Immature natural killer cell (primary cell): ENCODE data around the gene BLOC1S6. TPM values are rescaled to one million over a fixed set of nuclear protein-coding genes. Genes with fewer than 3 reads are reported as not detected.
A peak's percentile ranks its signal among the peaks of the same experiment; 100 is the strongest.

Source experiments
- DNase-seq, 3 donors: peaks; one replicate each; pipeline ENCODE4 v3.0.0; 2022; ENCODE audit warnings: mixed read lengths in 1 of 3
- H3K27ac Mint-ChIP-seq, 6 donors: one replicate each; pipeline ENCODE4 v1.8.0; 2020; ENCODE audit warnings: mixed read lengths in 6 of 6, mild to moderate bottlenecking in 5 of 6, inconsistent platforms in 4 of 6, moderate library complexity in 3 of 6
- H3K27me3 Mint-ChIP-seq, 3 donors: one replicate each; pipeline ENCODE4 v1.8.0; 2020 to 2021; ENCODE audit warnings: low read depth in 3 of 3, mild to moderate bottlenecking in 3 of 3, mixed read lengths in 3 of 3, moderate library complexity in 3 of 3, inconsistent platforms in 1 of 3
- H3K36me3 Mint-ChIP-seq, 3 donors: one replicate each; pipeline ENCODE4 v1.8.0; 2020; ENCODE audit warnings: mixed read lengths in 3 of 3, inconsistent platforms in 2 of 3, mild to moderate bottlenecking in 2 of 3
- H3K4me1 Mint-ChIP-seq, 2 donors: one replicate each; pipeline ENCODE4 v1.8.0; 2020; ENCODE audit warnings: inconsistent platforms in 2 of 2, mild to moderate bottlenecking in 2 of 2, mixed read lengths in 2 of 2, moderate library complexity in 1 of 2
- H3K4me3 Mint-ChIP-seq, 5 donors: one replicate each; pipeline ENCODE4 v1.8.0; 2020; ENCODE audit warnings: mild to moderate bottlenecking in 5 of 5, mixed read lengths in 5 of 5, inconsistent platforms in 3 of 5, moderate library complexity in 3 of 5
- H3K9me3 Mint-ChIP-seq, 6 donors: one replicate each; pipeline ENCODE4 v1.8.0; 2020; ENCODE audit warnings: mild to moderate bottlenecking in 6 of 6, mixed read lengths in 6 of 6, inconsistent platforms in 4 of 6, moderate library complexity in 3 of 6
- polyA plus RNA-seq, 3 donors: library from polyadenylated mRNA; unstranded; fragments of 300-500 nt; fragmentation: Illumina TruSeq; gene quantifications; one replicate each; pipeline ENCODE4 v1.2.3, GENCODE V29; 2021

The BLOC1S6 gene
- polyA plus RNA-seq, 3 donors from 2014 or later = 45.0 to 57.1 (median 52.1) TPM

DNA sequence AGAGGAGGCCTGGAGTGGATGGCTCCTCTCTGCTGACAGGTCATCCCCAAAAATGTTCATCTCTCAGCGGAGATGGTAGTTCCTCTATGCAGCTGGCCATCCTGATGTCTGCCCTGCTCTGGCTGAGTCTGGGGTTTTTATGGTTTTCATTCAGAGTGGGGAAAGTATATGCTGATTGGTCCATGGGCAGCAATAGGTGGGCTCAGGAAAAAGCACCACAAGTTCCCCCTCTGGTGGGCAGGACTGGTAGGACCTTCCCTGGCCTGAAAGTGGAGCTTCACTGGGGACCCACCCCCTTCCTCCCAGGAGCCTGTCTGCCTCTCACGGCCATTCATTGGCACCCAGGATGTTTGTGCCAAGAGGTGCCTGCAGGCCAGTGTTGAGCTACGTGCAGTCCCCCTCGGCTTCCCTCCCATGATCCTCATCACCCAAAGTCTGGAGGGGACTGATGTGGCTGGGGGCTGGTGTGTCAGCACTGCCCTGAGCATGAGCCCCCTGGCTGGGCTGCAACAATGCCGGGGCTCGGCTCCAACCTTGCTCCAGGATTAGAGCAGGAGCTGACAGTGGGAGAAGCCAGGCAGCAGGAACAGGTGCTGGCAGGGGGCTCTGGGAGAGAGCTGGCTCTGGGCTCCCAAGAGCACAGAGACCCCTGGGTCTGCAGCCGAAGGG is 13.1 kb upstream of the BLOC1S6 start:
- no peak overlapping the region for H3K4me3 Mint-ChIP-seq
- H3K9me3 Mint-ChIP-seq = no peaks in the 10 kb centered on the region
- peak in 2 of 3 donors; percentile 4 to 6 for DNase-seq
- no peak overlapping the region for H3K27ac Mint-ChIP-seq
- no peaks in the 10 kb centered on the region for H3K36me3 Mint-ChIP-seq
- H3K4me1 Mint-ChIP-seq = no peaks in the 10 kb centered on the region
- H3K27me3 Mint-ChIP-seq = peaks cover 1 to 12% (median 8%) of the 10 kb centered on the region in 3 donors

GRCh38 chr15:45581919-45582318 is 5.3 kb upstream of the BLOC1S6 start:
- Mint-ChIP-seq H3K4me1 (peaks cover 12 to 16% of the 10 kb centered on the region in 2 donors), H3K36me3 (no peaks in the 10 kb centered on the region), H3K4me3 (no peak overlapping the region), H3K27ac (no peak overlapping the region), H3K27me3 (peaks cover 4 to 6% (median 6%) of the 10 kb centered on the region in 3 donors), H3K9me3 (no peaks in the 10 kb centered on the region)
- DNase-seq = no peak

DNA sequence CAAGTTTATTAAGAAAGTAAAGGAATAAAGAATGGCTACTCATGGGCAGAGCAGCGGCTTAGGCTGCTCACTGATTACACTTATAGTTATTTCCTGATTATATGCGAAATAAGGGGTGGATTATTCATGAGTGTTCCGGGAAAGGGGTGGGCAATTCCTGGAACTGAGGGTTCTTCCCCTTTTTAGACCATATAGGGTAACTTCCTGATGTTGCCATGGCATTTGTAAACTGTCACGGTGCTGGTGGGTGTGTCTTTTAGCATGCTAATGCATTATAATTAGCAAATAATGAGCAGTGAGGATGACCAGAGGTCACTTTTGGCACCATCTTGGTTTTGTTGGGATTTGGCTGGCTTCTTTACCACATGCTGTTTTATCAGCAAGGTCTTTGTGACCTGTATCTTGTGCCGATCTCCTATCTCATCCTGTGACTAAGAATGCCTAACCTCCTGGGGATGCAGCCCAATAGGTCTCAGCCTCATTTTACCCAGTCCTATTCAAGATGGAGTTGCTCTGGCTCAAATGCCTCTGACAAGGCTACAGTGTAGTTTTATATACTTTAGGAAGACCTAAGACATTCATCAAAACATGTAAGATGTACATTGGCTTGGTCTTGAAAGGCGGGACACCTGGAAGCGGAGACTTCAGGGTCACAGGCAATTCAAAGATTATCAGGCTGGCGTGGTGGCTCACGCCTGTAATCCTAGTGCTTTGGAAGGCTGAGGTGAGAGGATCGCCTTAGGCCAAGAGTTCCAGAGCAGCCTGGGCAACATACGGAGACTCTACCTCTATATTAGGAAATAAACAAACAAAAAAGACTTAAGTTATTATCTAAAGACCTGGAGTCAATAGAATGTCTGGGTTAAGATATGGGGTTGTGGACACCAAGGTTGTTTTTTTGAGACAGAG is 3.2 kb upstream of the BLOC1S6 start:
- H3K4me3 Mint-ChIP-seq = no peak overlapping the region
- H3K4me1 Mint-ChIP-seq = peaks cover 29 to 34% of the 10 kb centered on the region in 2 donors
- no peak overlapping the region for H3K27ac Mint-ChIP-seq
- DNase-seq = no peak
- H3K36me3 Mint-ChIP-seq = no peaks in the 10 kb centered on the region
- peaks cover 10 to 15% (median 14%) of the 10 kb centered on the region in 3 donors for H3K27me3 Mint-ChIP-seq
- no peaks in the 10 kb centered on the region for H3K9me3 Mint-ChIP-seq

GRCh38 chr15:45585069-45585791 is 1.9 kb upstream of the BLOC1S6 start:
- peaks cover 33 to 47% of the 10 kb centered on the region in 2 donors for H3K4me1 Mint-ChIP-seq
- no peaks in the 10 kb centered on the region for H3K36me3 Mint-ChIP-seq
- peak overlapping the region in 4 of 5 donors; percentile 6 to 99 (median 94) for H3K4me3 Mint-ChIP-seq
- DNase-seq = no peak
- H3K27ac Mint-ChIP-seq = peak overlapping the region; percentile 98 to 100 (median 100)
- H3K9me3 Mint-ChIP-seq = no peaks in the 10 kb centered on the region
- H3K27me3 Mint-ChIP-seq = peaks cover 10 to 14% (median 13%) of the 10 kb centered on the region in 3 donors

- no peak for DNase-seq
- Mint-ChIP-seq H3K9me3 (no peaks in the 10 kb centered on the region), H3K4me1 (peaks cover 33 to 51% of the 10 kb centered on the region in 2 donors), H3K4me3 (peak overlapping the region; percentile 94 to 100 (median 96)), H3K27ac (peak overlapping the region; percentile 98 to 100 (median 100)), H3K36me3 (no peaks in the 10 kb centered on the region), H3K27me3 (peaks cover 10 to 14% (median 13%) of the 10 kb centered on the region in 3 donors)
Observed at GRCh38 chr15:45586125-45586524, 1.1 kb upstream of the BLOC1S6 start.

- peak overlapping the region; percentile 94 to 100 (median 96) for H3K4me3 Mint-ChIP-seq
- H3K36me3 Mint-ChIP-seq = no peaks in the 10 kb centered on the region
- peaks cover 33 to 51% of the 10 kb centered on the region in 2 donors for H3K4me1 Mint-ChIP-seq
Observed at GRCh38 chr15:45586601-45587094, 531 bp upstream of the BLOC1S6 start.

DNA sequence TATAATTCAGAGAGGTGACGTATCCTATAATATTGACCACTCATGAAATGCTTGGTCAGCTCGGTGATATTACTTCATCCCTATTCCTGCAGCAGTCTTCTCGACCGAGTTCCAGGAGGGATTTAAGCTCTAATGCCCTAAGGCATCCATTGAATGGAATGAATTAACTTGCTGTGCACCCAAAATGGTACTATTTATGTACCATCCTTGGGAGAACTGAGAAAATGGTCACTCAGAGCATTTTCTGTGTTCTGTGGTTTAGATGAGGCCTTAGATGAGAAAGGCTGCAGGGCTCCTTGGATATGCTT is 638 bp downstream of the BLOC1S6 start:
- H3K36me3 Mint-ChIP-seq = no peaks in the 10 kb centered on the region
- peaks cover 35 to 58% of the 10 kb centered on the region in 2 donors for H3K4me1 Mint-ChIP-seq
- H3K9me3 Mint-ChIP-seq = no peaks in the 10 kb centered on the region
- DNase-seq = no peak
- peak overlapping the region; percentile 98 to 100 (median 100) for H3K27ac Mint-ChIP-seq
- peaks cover 10 to 14% (median 12%) of the 10 kb centered on the region in 3 donors for H3K27me3 Mint-ChIP-seq
- peak overlapping the region; percentile 94 to 100 (median 96) for H3K4me3 Mint-ChIP-seq

More at GRCh38 chr15:45586601-45587094, 531 bp upstream of the BLOC1S6 start:
- DNase-seq = no peak
- Mint-ChIP-seq H3K27ac (peak overlapping the region; percentile 98 to 100 (median 100)), H3K27me3 (peaks cover 10 to 14% (median 13%) of the 10 kb centered on the region in 3 donors), H3K9me3 (no peaks in the 10 kb centered on the region)

DNA sequence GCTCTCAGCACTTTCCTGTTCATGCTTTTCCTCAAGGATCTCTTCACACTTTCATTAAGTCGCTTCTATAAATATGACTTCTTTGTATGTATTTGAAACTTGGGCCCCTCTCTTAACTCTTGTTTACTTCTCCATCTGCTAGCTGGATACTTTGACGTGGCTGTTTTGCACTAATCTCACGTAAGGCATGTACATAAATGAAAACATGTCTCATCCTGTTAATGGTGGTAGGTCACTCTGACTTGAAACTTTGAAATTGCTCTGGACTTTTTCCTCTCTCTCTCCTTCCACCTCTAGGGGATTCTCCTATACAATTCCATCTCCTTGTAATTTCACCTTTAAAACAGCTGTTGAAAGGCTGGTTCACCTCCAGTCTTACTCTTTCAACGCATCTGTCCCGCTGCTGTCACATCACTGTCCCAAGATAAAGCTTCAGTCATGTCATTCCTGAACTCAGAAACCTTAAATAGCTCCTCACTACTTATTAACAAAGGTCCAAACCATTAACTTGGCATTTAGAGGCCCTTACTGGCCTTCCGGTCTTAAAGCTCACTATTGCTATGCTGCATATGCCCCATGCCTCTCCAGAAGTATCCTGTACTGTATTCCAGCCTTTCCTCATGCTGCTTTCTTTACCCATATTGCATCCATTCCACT is 1.2 kb downstream of the BLOC1S6 start:
- Mint-ChIP-seq H3K9me3 (no peaks in the 10 kb centered on the region), H3K4me1 (peaks cover 36 to 60% of the 10 kb centered on the region in 2 donors), H3K36me3 (no peaks in the 10 kb centered on the region), H3K27me3 (peaks cover 9 to 14% (median 10%) of the 10 kb centered on the region in 3 donors), H3K27ac (peak overlapping the region; percentile 98 to 100 (median 100)), H3K4me3 (peak overlapping the region; percentile 94 to 100 (median 96))
- DNase-seq = no peak

DNA sequence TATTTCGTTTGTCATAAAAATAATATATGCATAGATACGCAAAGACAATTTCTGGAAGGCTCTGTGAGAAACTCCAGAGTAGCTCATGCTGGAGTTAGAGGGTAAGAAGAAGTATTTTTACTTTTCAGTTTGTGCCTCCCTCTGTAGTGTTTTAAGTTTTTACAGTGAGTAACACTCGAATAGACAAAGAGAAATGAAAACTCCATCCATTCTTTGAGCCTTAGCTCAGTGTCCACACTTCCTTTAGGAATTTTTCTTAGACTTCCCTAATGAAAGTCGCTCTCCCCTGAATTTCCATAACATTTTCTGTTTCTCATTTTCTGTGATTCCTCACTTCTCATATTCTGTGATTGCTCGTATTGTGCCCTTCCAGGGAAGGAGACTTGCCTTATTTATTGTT is 2.1 kb downstream of the BLOC1S6 start:
- Mint-ChIP-seq H3K9me3 (no peaks in the 10 kb centered on the region), H3K4me1 (peaks cover 40 to 69% of the 10 kb centered on the region in 2 donors), H3K27me3 (peaks cover 8 to 14% (median 9%) of the 10 kb centered on the region in 3 donors), H3K36me3 (no peaks in the 10 kb centered on the region), H3K27ac (peak overlapping the region; percentile 98 to 100 (median 100)), H3K4me3 (peak overlapping the region; percentile 31 to 100 (median 70))
- no peak for DNase-seq

- Mint-ChIP-seq H3K27me3 (no peaks in the 10 kb centered on the region), H3K9me3 (no peaks in the 10 kb centered on the region), H3K27ac (no peak overlapping the region), H3K36me3 (peaks cover 4 to 16% (median 11%) of the 10 kb centered on the region in 3 donors), H3K4me3 (no peak overlapping the region), H3K4me1 (peaks cover 9 to 48% of the 10 kb centered on the region in 2 donors)
- no peak for DNase-seq
Observed at GRCh38 chr15:45594319-45594718, 7.1 kb downstream of the BLOC1S6 start.

GRCh38 chr15:45594835-45595530 is 7.8 kb downstream of the BLOC1S6 start:
- H3K4me3 Mint-ChIP-seq = no peak overlapping the region
- no peaks in the 10 kb centered on the region for H3K27me3 Mint-ChIP-seq
- peaks cover 7 to 42% of the 10 kb centered on the region in 2 donors for H3K4me1 Mint-ChIP-seq
- H3K9me3 Mint-ChIP-seq = no peaks in the 10 kb centered on the region
- no peak for DNase-seq
- H3K27ac Mint-ChIP-seq = no peak overlapping the region
- peaks cover 4 to 16% (median 11%) of the 10 kb centered on the region in 3 donors for H3K36me3 Mint-ChIP-seq

GRCh38 chr15:45603881-45604280 is 16.7 kb downstream of the BLOC1S6 start:
- no peak overlapping the region for H3K4me3 Mint-ChIP-seq
- H3K27ac Mint-ChIP-seq = no peak overlapping the region
- no peaks in the 10 kb centered on the region for H3K9me3 Mint-ChIP-seq
- DNase-seq = no peak
- peaks cover 3 to 14% (median 6%) of the 10 kb centered on the region in 3 donors for H3K36me3 Mint-ChIP-seq
- H3K27me3 Mint-ChIP-seq = no peaks in the 10 kb centered on the region
- peaks cover 1 to 14% of the 10 kb centered on the region in 2 donors for H3K4me1 Mint-ChIP-seq
